GM19099 (cell line): Measurements from ENCODE around the gene ZNF678.

Experiments used
- POLR2A ChIP-seq: IDR thresholded peaks from 3 replicates; pipeline ENCODE4 v1.6.1; 2011; ENCODE audit warnings: low read depth; ENCODE audit not compliant: insufficient read length; ENCODE audit errors: extremely low read depth

ZNF678 gene

GRCh38 chr1:227562933-227563323, 428 bp upstream of the ZNF678 start:
- no peak for TF ChIP-seq POLR2A

- no peak for TF ChIP-seq POLR2A
These were observed 3.9 kb downstream of the ZNF678 start for GRCh38 chr1:227567256-227567655.

- TF ChIP-seq POLR2A, result no peak
These were observed 5.2 kb downstream of the ZNF678 start for GRCh38 chr1:227568593-227568992.

GRCh38 chr1:227572752-227573151, 9.4 kb downstream of the ZNF678 start:
- no peak for TF ChIP-seq POLR2A

GRCh38 chr1:227574926-227575325, 11.6 kb downstream of the ZNF678 start:
- TF ChIP-seq POLR2A, result no peak

DNA sequence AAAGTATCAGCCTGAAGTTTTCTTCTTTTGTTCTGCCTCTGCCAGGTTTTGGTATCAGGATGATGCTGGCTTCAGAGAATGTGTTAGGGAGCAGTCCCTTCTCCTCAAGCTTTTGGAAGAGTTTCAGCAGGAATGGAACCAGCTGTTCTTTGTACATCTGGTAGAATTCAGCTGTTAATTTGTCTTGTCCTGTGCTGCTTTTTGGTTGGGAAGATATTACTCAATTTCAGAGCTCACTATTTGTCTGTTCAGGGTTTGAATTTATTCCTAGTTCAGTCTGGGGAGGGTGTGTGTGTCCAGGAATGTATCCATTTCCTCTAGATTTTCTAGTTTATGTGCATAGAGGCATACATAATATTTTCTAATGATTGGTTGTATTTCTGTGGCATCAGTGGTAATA, 12.8 kb downstream of the ZNF678 start:
- TF ChIP-seq POLR2A, result no peak

GRCh38 chr1:227577500-227577899, 14.1 kb downstream of the ZNF678 start:
- no peak for TF ChIP-seq POLR2A

- TF ChIP-seq POLR2A, result no peak
These were observed 20.0 kb downstream of the ZNF678 start for GRCh38 chr1:227583354-227583753.

GRCh38 chr1:227586733-227587132, 23.4 kb downstream of the ZNF678 start:
- no peak for TF ChIP-seq POLR2A

DNA sequence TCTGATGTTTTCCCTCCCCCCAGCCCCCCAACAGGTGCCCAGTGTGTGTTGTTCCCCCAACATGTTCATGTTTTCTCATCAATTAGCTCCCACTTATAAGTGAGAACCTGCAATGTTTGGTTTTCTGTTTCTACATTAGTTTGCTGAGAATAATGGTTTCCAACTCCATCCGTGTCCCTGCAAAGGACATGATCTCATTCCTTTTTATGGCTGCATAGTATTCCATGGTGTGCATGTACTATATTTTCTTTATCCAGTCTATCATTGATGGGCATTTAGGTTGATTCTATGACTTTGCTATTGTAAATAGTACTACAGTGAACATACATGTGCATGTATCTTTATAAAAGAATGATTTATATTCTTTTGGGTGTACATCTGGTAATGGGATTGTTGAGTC, 24.6 kb downstream of the ZNF678 start:
- no peak for TF ChIP-seq POLR2A

GRCh38 chr1:227603327-227603726, 40.0 kb downstream of the ZNF678 start:
- TF ChIP-seq POLR2A, result no peak

DNA sequence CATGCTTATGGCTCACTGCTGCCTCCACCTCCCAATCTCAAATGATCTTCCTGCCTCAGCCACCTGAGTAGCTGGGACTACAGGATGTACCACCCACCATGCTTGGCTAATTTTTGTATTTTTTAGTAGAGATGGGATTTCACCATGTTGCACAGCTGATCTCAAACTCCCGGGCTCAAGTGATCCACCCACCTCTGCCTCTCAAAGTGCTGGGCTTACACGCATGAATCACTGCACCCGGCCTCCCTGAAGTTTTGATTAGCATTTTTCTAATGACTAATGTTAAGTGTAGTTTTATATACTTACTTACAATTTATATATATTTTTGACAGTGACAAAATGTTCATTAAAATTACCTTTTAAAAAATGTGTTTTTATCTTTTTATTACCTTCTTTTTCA, 41.1 kb downstream of the ZNF678 start:
- no peak for TF ChIP-seq POLR2A

GRCh38 chr1:227607336-227607898, 44.1 kb downstream of the ZNF678 start:
- no peak for TF ChIP-seq POLR2A

DNA sequence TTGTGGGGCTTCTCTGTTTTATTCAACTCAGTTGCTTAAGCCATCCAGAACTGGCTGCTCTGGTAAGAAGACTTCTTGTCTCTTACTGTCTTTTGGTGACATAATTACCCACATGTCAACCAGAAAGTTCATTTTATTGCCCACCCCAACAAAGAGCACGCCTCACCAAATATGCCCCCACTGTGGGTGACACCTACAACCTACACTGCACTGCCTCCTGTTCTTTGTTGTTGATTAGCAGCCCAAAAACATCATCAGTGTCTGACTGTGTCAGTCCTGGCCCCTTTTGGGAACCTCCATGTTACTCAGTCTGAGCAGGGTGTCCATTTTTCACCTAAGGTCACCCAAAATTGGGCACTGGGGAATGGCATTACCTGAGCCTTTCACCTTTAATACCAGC, 49.3 kb downstream of the ZNF678 start:
- TF ChIP-seq POLR2A, result no peak

DNA sequence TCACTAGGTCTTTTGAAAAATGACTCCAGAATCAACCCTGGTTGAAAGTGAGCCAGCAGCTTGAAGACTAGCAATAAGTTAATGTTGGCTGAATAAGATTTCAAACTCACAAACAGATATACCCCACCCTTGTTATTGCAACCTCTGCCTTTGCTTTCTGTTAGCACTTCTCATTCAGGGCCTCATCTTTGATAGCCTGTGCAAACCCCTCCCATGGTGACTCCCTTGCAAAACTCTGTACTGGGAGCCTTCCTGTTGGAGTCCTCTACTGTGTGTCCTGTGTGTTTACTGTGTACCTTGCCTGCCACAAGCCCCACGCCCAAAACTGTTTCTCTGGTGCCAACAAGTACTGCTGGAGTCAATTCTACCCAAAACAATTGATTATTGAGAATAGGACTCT, 50.2 kb downstream of the ZNF678 start:
- TF ChIP-seq POLR2A, result no peak

GRCh38 chr1:227621211-227621610, 57.9 kb downstream of the ZNF678 start:
- TF ChIP-seq POLR2A, result no peak

GRCh38 chr1:227622739-227623475, 59.6 kb downstream of the ZNF678 start:
- TF ChIP-seq POLR2A, result no peak
